GM23338 (cell line): ENCODE results near the gene GJA10. TPM values are rescaled to one million over a fixed set of nuclear protein-coding genes. Genes with fewer than 3 reads are reported as not detected.

Source experiments
- ATAC-seq: fragments of 200-7000 bp; cut with Tn5 transposase; 3 replicates; pipeline ENCODE4 v1.9.1; 2020
- DNase-seq: peaks from one replicate; pipeline ENCODE4 v3.0.0-alpha.2; 2015; ENCODE audit warnings: low spot score
- H2AFZ ChIP-seq: fragments of 200-600 bp; sonication (generic); 2 replicates; pipeline ENCODE4 v1.8.0; 2016; ENCODE audit warnings: antibody characterized with exemption, mild to moderate bottlenecking, moderate library complexity
- H3F3A ChIP-seq: fragments of 200-600 bp; sonication (generic); replicated peaks from 2 replicates; pipeline ENCODE4 v1.8.0; 2017; ENCODE audit warnings: antibody characterized with exemption, mixed run types, low read depth
- H3K27ac ChIP-seq: fragments of 200-600 bp; sonication (generic); 2 replicates; pipeline ENCODE4 v1.6.1; 2016; ENCODE audit warnings: low read depth
- H3K27me3 ChIP-seq: fragments of 200-600 bp; sonication (generic); 2 replicates; pipeline ENCODE4 v1.8.0; 2016; ENCODE audit warnings: mild to moderate bottlenecking, mixed run types, moderate library complexity; ENCODE audit not compliant: insufficient read depth
- H3K36me3 ChIP-seq: fragments of 200-600 bp; sonication (generic); 2 replicates; pipeline ENCODE4 v1.8.0; 2016; ENCODE audit warnings: mild to moderate bottlenecking; ENCODE audit not compliant: insufficient read depth
- H3K4me1 ChIP-seq: fragments of 200-600 bp; sonication (generic); 2 replicates; pipeline ENCODE4 v1.8.0; 2016; ENCODE audit warnings: mild to moderate bottlenecking, moderate library complexity; ENCODE audit not compliant: insufficient read depth
- H3K4me2 ChIP-seq: fragments of 200-600 bp; sonication (generic); 2 replicates; pipeline ENCODE4 v1.7.1; 2017; ENCODE audit warnings: mixed run types
- H3K4me3 ChIP-seq: fragments of 200-600 bp; sonication (generic); 2 replicates; pipeline ENCODE4 v1.6.1; 2016; ENCODE audit warnings: mixed run types
- H3K79me2 ChIP-seq: fragments of 200-600 bp; sonication (generic); replicated peaks from 2 replicates; pipeline ENCODE4 v1.8.0; 2017; ENCODE audit warnings: mild to moderate bottlenecking; ENCODE audit not compliant: insufficient read depth
- H3K9me2 ChIP-seq: fragments of 200-600 bp; sonication (generic); 2 replicates; pipeline ENCODE4 v1.8.0; 2017; ENCODE audit not compliant: insufficient read depth
- H4K20me1 ChIP-seq: fragments of 200-600 bp; sonication (generic); replicated peaks from 2 replicates; pipeline ENCODE4 v1.8.0; 2017; ENCODE audit warnings: mild to moderate bottlenecking; ENCODE audit not compliant: insufficient read depth
- H3K27ac Mint-ChIP-seq: 2 replicates; pipeline ENCODE4 v1.8.0; 2020; ENCODE audit warnings: inconsistent platforms, mild to moderate bottlenecking, moderate library complexity, mixed read lengths
- H3K27me3 Mint-ChIP-seq: 3 replicates; pipeline ENCODE4 v1.8.0; 2022; ENCODE audit warnings: low read depth, mild to moderate bottlenecking, moderate library complexity, mixed read lengths, inconsistent platforms; ENCODE audit not compliant: insufficient read depth, poor library complexity
- H3K36me3 Mint-ChIP-seq: 3 replicates; pipeline ENCODE4 v1.8.0; 2021; ENCODE audit warnings: low read depth, mild to moderate bottlenecking, inconsistent platforms, moderate library complexity, mixed read lengths
- H3K4me1 Mint-ChIP-seq: 3 replicates; pipeline ENCODE4 v1.8.0; 2020; ENCODE audit warnings: mild to moderate bottlenecking, inconsistent platforms, mixed read lengths
- H3K4me3 Mint-ChIP-seq: 3 replicates; pipeline ENCODE4 v1.8.0; 2021; ENCODE audit warnings: moderate library complexity, mild to moderate bottlenecking, inconsistent platforms, mixed read lengths
- H3K9me3 Mint-ChIP-seq: 3 replicates; pipeline ENCODE4 v1.8.0; 2020; ENCODE audit warnings: moderate library complexity, mild to moderate bottlenecking, inconsistent platforms, mixed read lengths
- CREB1 ChIP-seq: fragments of 250-450 bp; sonication (Bioruptor Pico); IDR thresholded peaks from 2 replicates; pipeline ENCODE4 v1.5.0; 2020; ENCODE audit warnings: low read depth, mild to moderate bottlenecking, moderate library complexity
- EZH2 ChIP-seq: fragments of 200-600 bp; sonication (generic); IDR thresholded peaks from one replicate; pipeline ENCODE4 v1.8.0; 2017; ENCODE audit warnings: antibody characterized with exemption, mild to moderate bottlenecking, low read depth; ENCODE audit not compliant: unreplicated experiment
- EZH2phosphoT487 ChIP-seq: fragments of 200-600 bp; sonication (generic); IDR thresholded peaks from one replicate; pipeline ENCODE4 v1.8.1; 2018; ENCODE audit warnings: antibody characterized with exemption; ENCODE audit not compliant: unreplicated experiment
- JUNB ChIP-seq: IDR thresholded peaks from one replicate; pipeline ENCODE4 v1.6.1; 2016; ENCODE audit warnings: antibody characterized with exemption; ENCODE audit not compliant: unreplicated experiment
- NANOG ChIP-seq: IDR thresholded peaks from 2 replicates; pipeline ENCODE4 v1.6.1; 2016; ENCODE audit warnings: antibody characterized with exemption, borderline replicate concordance
- POLR2AphosphoS5 ChIP-seq: IDR thresholded peaks from 2 replicates; pipeline ENCODE4 v1.6.1; 2016; ENCODE audit warnings: antibody characterized with exemption, low read depth
- STAT1 ChIP-seq: IDR thresholded peaks from one replicate; pipeline ENCODE4 v1.6.1; 2016; ENCODE audit warnings: antibody characterized with exemption; ENCODE audit not compliant: unreplicated experiment
- ZNF114 ChIP-seq: fragments of 250-450 bp; sonication (Bioruptor Pico); IDR thresholded peaks from 2 replicates; pipeline ENCODE4 v1.5.0; 2020; ENCODE audit warnings: mild to moderate bottlenecking, moderate library complexity
- ZNF331 ChIP-seq: fragments of 250-450 bp; sonication (Bioruptor Pico); IDR thresholded peaks from 2 replicates; pipeline ENCODE4 v1.5.0; 2020; ENCODE audit warnings: low read depth, mild to moderate bottlenecking, moderate library complexity
- polyA plus RNA-seq: library from polyadenylated mRNA; unstranded; fragments of >200 nt; fragmentation: Nextera tagmentation; extraction: Ambion mirVana; gene quantifications from 2 replicates; pipeline ENCODE4 v1.2.1, GENCODE V29; 2016
- total RNA-seq: library from RNA; depleted of rRNA; stranded (reverse); fragments of >200 nt; shearing (Covaris generic); gene quantifications from 2 replicates; pipeline ENCODE4 v1.2.3, GENCODE V29; 2014
- TF ChIP-seq, protein P1 (sequence below), 2 experiments: fragments of 200-600 bp in 1 of 2; sonication (generic) in 1 of 2; conservative IDR thresholded peaks; 2 replicates each; pipeline versions ENCODE4 v1.5.1 to v1.6.1; 2016 to 2017; ENCODE audit warnings: antibody characterized with exemption in 2 of 2, low read depth in 2 of 2, mild to moderate bottlenecking in 2 of 2, moderate library complexity in 1 of 2
- TF ChIP-seq, protein P2 (sequence below): fragments of 250-450 bp; sonication (Bioruptor Pico); IDR thresholded peaks from 2 replicates; pipeline ENCODE4 v1.5.0; 2020; ENCODE audit warnings: mild to moderate bottlenecking, moderate library complexity
- TF ChIP-seq, protein P3 (sequence below): IDR thresholded peaks from 2 replicates; pipeline ENCODE4 v1.6.1; 2016; ENCODE audit warnings: antibody characterized with exemption
- TF ChIP-seq, protein P4 (sequence below): IDR thresholded peaks from one replicate; pipeline ENCODE4 v1.6.1; 2018; ENCODE audit warnings: antibody characterized with exemption; ENCODE audit not compliant: unreplicated experiment

GJA10 gene
- total and polyA plus RNA-seq, 2 experiments from 2014 or later = not detected

DNA sequence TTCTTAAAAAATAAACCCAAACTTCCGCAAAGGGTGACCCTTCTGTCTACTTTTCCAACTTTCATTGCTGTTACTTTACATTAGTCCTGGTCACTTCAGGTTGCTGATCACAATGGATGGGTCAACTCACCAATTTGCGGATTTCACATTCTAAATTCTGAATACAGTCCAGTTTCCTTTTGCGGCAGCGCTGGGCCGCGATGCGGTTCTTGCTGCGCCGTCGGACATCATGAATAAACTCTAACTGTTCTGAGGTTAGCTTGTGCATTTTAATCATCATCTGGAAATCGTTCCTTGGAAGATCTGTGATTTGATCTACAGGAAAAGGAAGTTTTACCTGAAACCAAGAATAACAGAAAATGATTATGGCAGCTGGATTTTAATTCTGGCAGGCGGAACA, 43.7 kb downstream of the GJA10 start:
- Mint-ChIP-seq H3K4me1 (peaks cover 7% of the 10 kb centered on the region), H3K4me3 (no peak overlapping the region), H3K27ac (no peak overlapping the region), H3K36me3 (no peaks in the 10 kb centered on the region), H3K9me3 (no peaks in the 10 kb centered on the region; the same call in 2 of the 3 replicates), H3K27me3 (peaks cover 11% of the 10 kb centered on the region)
- H3K79me2 ChIP-seq = no peaks in the 10 kb centered on the region
- DNase-seq (no peak), ATAC-seq (no peak)
- no peaks in the 10 kb centered on the region for H4K20me1 ChIP-seq
- H3K4me3 ChIP-seq = no peak overlapping the region
- no peaks in the 10 kb centered on the region for H3K9me2 ChIP-seq
- H3K36me3 ChIP-seq = no peaks in the 10 kb centered on the region
- no peak for TF ChIP-seq STAT1
- no peak for TF ChIP-seq CREB1 (CRISPR knock-in tag)
- TF ChIP-seq ZNF114 (CRISPR knock-in tag) = no peak
- TF ChIP-seq, protein P1, sequence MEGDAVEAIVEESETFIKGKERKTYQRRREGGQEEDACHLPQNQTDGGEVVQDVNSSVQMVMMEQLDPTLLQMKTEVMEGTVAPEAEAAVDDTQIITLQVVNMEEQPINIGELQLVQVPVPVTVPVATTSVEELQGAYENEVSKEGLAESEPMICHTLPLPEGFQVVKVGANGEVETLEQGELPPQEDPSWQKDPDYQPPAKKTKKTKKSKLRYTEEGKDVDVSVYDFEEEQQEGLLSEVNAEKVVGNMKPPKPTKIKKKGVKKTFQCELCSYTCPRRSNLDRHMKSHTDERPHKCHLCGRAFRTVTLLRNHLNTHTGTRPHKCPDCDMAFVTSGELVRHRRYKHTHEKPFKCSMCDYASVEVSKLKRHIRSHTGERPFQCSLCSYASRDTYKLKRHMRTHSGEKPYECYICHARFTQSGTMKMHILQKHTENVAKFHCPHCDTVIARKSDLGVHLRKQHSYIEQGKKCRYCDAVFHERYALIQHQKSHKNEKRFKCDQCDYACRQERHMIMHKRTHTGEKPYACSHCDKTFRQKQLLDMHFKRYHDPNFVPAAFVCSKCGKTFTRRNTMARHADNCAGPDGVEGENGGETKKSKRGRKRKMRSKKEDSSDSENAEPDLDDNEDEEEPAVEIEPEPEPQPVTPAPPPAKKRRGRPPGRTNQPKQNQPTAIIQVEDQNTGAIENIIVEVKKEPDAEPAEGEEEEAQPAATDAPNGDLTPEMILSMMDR (conservative IDR thresholded peaks at IDR 0.05; ENCODE audit: low read depth in 2 of 2) = no peak
- TF ChIP-seq, protein P2, sequence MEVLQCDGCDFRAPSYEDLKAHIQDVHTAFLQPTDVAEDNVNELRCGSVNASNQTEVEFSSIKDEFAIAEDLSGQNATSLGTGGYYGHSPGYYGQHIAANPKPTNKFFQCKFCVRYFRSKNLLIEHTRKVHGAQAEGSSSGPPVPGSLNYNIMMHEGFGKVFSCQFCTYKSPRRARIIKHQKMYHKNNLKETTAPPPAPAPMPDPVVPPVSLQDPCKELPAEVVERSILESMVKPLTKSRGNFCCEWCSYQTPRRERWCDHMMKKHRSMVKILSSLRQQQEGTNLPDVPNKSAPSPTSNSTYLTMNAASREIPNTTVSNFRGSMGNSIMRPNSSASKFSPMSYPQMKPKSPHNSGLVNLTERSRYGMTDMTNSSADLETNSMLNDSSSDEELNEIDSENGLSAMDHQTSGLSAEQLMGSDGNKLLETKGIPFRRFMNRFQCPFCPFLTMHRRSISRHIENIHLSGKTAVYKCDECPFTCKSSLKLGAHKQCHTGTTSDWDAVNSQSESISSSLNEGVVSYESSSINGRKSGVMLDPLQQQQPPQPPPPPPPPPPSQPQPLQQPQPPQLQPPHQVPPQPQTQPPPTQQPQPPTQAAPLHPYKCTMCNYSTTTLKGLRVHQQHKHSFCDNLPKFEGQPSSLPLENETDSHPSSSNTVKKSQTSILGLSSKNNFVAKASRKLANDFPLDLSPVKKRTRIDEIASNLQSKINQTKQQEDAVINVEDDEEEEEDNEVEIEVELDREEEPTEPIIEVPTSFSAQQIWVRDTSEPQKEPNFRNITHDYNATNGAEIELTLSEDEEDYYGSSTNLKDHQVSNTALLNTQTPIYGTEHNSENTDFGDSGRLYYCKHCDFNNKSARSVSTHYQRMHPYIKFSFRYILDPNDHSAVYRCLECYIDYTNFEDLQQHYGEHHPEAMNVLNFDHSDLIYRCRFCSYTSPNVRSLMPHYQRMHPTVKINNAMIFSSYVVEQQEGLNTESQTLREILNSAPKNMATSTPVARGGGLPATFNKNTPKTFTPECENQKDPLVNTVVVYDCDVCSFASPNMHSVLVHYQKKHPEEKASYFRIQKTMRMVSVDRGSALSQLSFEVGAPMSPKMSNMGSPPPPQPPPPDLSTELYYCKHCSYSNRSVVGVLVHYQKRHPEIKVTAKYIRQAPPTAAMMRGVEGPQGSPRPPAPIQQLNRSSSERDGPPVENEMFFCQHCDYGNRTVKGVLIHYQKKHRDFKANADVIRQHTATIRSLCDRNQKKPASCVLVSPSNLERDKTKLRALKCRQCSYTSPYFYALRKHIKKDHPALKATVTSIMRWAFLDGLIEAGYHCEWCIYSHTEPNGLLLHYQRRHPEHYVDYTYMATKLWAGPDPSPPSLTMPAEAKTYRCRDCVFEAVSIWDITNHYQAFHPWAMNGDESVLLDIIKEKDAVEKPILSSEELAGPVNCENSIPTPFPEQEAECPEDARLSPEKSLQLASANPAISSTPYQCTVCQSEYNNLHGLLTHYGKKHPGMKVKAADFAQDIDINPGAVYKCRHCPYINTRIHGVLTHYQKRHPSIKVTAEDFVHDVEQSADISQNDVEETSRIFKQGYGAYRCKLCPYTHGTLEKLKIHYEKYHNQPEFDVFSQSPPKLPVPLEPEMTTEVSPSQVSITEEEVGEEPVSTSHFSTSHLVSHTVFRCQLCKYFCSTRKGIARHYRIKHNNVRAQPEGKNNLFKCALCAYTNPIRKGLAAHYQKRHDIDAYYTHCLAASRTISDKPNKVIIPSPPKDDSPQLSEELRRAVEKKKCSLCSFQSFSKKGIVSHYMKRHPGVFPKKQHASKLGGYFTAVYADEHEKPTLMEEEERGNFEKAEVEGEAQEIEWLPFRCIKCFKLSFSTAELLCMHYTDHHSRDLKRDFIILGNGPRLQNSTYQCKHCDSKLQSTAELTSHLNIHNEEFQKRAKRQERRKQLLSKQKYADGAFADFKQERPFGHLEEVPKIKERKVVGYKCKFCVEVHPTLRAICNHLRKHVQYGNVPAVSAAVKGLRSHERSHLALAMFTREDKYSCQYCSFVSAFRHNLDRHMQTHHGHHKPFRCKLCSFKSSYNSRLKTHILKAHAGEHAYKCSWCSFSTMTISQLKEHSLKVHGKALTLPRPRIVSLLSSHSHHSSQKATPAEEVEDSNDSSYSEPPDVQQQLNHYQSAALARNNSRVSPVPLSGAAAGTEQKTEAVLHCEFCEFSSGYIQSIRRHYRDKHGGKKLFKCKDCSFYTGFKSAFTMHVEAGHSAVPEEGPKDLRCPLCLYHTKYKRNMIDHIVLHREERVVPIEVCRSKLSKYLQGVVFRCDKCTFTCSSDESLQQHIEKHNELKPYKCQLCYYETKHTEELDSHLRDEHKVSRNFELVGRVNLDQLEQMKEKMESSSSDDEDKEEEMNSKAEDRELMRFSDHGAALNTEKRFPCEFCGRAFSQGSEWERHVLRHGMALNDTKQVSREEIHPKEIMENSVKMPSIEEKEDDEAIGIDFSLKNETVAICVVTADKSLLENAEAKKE (CRISPR knock-in tag) = no peak
- TF ChIP-seq POLR2AphosphoS5 = no peak
- TF ChIP-seq ZNF331 (CRISPR knock-in tag) = no peak
- TF ChIP-seq JUNB = no peak
- no peak for TF ChIP-seq NANOG
- TF ChIP-seq, protein P3, sequence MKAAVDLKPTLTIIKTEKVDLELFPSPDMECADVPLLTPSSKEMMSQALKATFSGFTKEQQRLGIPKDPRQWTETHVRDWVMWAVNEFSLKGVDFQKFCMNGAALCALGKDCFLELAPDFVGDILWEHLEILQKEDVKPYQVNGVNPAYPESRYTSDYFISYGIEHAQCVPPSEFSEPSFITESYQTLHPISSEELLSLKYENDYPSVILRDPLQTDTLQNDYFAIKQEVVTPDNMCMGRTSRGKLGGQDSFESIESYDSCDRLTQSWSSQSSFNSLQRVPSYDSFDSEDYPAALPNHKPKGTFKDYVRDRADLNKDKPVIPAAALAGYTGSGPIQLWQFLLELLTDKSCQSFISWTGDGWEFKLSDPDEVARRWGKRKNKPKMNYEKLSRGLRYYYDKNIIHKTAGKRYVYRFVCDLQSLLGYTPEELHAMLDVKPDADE = no peak
- TF ChIP-seq, protein P4, sequence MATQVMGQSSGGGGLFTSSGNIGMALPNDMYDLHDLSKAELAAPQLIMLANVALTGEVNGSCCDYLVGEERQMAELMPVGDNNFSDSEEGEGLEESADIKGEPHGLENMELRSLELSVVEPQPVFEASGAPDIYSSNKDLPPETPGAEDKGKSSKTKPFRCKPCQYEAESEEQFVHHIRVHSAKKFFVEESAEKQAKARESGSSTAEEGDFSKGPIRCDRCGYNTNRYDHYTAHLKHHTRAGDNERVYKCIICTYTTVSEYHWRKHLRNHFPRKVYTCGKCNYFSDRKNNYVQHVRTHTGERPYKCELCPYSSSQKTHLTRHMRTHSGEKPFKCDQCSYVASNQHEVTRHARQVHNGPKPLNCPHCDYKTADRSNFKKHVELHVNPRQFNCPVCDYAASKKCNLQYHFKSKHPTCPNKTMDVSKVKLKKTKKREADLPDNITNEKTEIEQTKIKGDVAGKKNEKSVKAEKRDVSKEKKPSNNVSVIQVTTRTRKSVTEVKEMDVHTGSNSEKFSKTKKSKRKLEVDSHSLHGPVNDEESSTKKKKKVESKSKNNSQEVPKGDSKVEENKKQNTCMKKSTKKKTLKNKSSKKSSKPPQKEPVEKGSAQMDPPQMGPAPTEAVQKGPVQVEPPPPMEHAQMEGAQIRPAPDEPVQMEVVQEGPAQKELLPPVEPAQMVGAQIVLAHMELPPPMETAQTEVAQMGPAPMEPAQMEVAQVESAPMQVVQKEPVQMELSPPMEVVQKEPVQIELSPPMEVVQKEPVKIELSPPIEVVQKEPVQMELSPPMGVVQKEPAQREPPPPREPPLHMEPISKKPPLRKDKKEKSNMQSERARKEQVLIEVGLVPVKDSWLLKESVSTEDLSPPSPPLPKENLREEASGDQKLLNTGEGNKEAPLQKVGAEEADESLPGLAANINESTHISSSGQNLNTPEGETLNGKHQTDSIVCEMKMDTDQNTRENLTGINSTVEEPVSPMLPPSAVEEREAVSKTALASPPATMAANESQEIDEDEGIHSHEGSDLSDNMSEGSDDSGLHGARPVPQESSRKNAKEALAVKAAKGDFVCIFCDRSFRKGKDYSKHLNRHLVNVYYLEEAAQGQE = no peak
- TF ChIP-seq EZH2phosphoT487 = no peak
- TF ChIP-seq EZH2 = no peak
- H3K27me3 ChIP-seq = no peaks in the 10 kb centered on the region
- no peaks in the 10 kb centered on the region; the same call in 1 of the 2 replicates for H3F3A ChIP-seq
- no peaks in the 10 kb centered on the region for H3K4me1 ChIP-seq
- H2AFZ ChIP-seq = no peak overlapping the region
- H3K27ac ChIP-seq = no peak overlapping the region
- H3K4me2 ChIP-seq = no peak overlapping the region
